Nasal cavity respiratory epithelium epithelial cell of viscerocranial mucosa (primary cell): ENCODE data around the gene COX7A2. TPM values are rescaled to one million over a fixed set of nuclear protein-coding genes. Genes with fewer than 3 reads are reported as not detected.

ENCODE experiments used
- total RNA-seq: library from RNA; depleted of rRNA; stranded (reverse); fragments of >200 nt; gene quantifications from 2 replicates; pipeline ENCODE4 v1.2.3, GENCODE V29; 2014

Gene COX7A2, protein sequence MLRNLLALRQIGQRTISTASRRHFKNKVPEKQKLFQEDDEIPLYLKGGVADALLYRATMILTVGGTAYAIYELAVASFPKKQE
- 34.9 and 82.4 TPM in 2 replicates for total RNA-seq

DNA sequence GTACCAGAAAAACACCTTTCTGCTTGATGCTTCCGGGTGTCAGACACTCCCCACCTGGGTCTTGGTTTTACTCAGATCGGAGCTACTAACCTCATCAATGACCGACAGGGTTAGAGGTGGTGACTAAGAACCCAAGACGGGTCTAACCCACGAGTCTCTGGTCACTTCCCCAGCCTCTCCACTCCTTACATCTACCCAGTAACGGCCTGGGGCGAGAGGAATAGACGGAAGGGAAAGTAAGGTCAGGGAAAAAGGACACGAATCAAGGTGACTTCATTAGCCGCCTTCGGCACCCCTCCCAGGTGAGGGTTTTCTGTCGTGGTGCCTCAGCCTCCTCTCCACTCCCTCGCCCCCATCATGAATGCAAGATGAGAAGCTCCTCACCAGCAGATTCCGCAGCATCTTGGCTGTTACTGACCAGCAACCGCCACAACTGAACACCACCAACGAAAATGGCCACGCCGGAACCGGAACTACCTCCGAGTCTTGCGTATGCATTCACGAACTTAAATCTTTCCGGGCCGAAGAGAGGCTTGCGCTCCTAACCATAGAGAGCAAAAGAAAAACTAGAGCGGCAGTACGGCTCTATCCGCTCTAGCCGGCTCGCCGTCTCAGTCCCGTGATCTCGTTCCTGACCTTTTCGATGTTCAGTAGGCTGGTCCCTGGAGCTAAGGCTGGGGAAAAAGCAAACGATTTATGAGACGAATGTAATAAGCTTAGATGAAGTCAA lies at the start of gene COX7A2:
Gene COX7A2, minus strand, starts transcription at position 469 of the 730 bp plus-strand sequence. Its CDS starts 67 bp downstream, at position 402.

DNA sequence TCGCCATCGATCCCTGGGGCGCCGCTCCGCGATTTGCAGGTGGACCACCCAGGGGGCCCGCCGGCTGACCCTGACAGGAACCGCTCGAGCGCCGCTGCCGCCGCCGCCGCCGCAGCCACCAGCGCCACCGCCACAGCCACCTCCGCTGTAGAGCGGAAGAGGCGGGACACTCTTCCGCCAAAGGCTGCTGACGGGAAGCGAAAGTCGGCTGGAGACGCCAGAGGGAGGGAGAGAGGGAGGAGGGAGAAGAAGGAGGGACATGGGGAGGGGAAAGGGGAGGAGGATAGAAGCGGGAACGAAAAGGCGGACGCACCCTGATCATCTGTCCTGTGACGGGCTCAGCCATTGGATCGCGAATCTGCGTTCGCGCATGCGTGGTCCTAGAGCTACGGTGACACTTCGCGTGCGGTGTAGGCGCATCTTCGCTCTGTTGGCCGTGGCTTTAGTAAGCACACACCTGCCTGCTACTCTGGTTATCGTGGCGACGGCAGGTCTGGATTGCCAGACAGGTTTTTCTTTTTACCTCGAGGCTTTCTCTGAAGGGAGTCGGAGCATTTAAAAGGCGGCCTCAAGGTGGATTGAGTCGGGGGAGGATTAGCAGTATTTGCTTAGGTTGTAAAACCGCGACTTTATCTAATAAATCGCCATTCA lies 41.2 kb upstream of the COX7A2 start, which contains the start of gene TMEM30A:
Gene TMEM30A, minus strand, starts transcription at position 161 of the 651 bp plus-strand sequence. Its CDS starts 154 bp downstream, at position 7.

DNA sequence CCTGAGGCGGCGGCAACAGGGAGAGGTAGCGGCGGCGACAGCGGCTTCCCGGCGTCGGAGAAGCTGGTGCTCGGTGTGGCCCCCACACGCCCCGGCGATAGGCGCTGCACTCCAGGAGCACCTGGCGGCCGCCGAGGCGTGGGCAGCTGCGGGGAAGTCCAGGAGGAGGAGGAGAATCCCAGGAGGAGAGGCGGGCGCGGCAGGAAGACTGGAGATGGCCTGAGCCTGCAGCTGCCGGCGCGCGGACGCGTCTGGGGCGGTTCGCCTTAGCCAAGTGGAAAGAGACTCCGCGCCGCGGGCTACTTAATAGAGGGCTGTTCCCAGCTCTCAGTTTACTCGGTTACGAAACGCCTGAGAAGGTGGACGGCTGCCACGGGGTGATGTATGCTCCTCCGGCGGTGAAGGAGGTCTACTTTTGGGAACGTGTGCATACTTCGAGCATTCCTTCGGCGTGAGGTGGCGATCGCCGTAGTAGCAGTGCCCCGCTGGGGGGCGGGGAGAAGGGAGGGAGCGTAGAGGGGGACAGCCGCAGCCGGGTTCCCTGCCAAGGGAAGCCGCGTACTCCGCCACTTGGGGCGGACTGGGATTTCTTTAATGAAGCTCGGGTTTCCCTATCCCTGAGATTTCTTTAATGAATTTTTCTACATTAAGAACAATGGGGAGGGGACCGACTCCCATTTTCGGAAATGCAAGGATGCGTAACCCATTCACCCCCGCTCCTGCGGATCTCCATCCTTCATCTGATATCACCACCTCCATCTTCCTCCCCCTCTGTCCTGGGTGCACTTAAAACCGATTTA lies 37.6 kb downstream of the COX7A2 start, which contains the start of gene COL12A1:
Gene COL12A1, minus strand, starts transcription at position 278 of the 800 bp plus-strand sequence. CDS start 3,261 bp downstream, outside the sequence.

Other genes with a start within 250 kb of the COX7A2 start
- 34.9 and 36.2 TPM in 2 replicates for gene COL12A1, start 37.7 kb downstream of the COX7A2 start, total RNA-seq
- gene TMEM30A, start 41.0 kb upstream of the COX7A2 start, total RNA-seq, result 123 and 133 TPM in 2 replicates
- gene FILIP1, start 250.0 kb upstream of the COX7A2 start, total RNA-seq, result under 0.01 and 0.14 TPM in 2 replicates